AG04450 (cell line): ENCODE data around the gene EYA4. TPM values are rescaled to one million over a fixed set of nuclear protein-coding genes. Genes with fewer than 3 reads are reported as not detected.
A peak's percentile ranks its signal among the peaks of the same experiment; 100 is the strongest.

ENCODE experiments used
- CTCF ChIA-PET: fragments of 300-600, 350-600 bp; formaldehyde crosslinking; extraction: SDS; loops from one replicate; lab custom pipeline; 2022; ENCODE audit warnings: antibody characterized with exemption, inconsistent platforms; lab: Charles Lee
- POLR2A ChIA-PET: fragments of 350-600 bp; formaldehyde crosslinking; extraction: SDS; loops from one replicate; lab custom pipeline; 2021; ENCODE audit warnings: antibody characterized with exemption, inconsistent platforms; lab: Yijun Ruan, JAX
- DNase-seq: peaks from one replicate; pipeline ENCODE4 v3.0.0-alpha.2; 2011; ENCODE audit warnings: low read depth, low spot score
- H3K27ac ChIP-seq: one replicate; pipeline ENCODE4 v1.5.1; 2012; ENCODE audit warnings: low read depth, low read length, control low read depth
- H3K27me3 ChIP-seq: one replicate; pipeline ENCODE4 v1.6.0; 2012; ENCODE audit warnings: low read length; ENCODE audit not compliant: control insufficient read depth, insufficient read depth
- H3K4me3 ChIP-seq: 2 replicates; pipeline ENCODE4 v1.5.1; 2011; ENCODE audit warnings: mild to moderate bottlenecking, low read depth, low read length, control low read depth
- H3K9me3 ChIP-seq: 2 replicates; pipeline ENCODE4 v1.5.1; 2012; ENCODE audit warnings: low read length; ENCODE audit not compliant: control insufficient read depth, insufficient read depth
- polyA plus RNA-seq: library from polyadenylated mRNA; depleted of rRNA; stranded (reverse); fragments of >200 nt; gene quantifications from 2 replicates; pipeline ENCODE4 v1.2.3, GENCODE V29; 2011
- TF ChIP-seq, protein P1 (sequence below): IDR thresholded peaks from 2 replicates; pipeline ENCODE4 v1.5.1; 2011; ENCODE audit warnings: low read depth, low read length, control low read depth, inconsistent platforms

Gene EYA4
- polyA plus RNA-seq, 1 experiment: 37.8 TPM

DNA sequence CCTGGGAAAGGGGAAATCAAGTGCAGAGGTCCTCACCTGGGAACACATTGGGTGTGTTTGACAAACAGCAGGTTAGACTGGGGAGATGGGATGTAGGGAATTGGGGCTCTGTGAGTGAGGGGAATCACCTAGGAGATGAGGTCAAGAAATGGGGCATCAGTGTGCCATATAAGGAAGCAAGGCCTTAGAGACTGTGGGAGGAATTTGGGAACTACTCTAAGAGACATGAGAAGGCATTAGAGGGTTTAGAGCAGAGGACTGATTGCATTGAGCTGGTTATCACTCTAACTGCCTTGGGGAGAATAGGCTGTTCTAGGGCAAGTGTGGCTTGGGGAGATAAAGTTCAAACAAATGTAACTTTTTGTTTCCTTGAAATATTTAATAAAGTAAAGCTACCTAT lies 189.9 kb downstream of the EYA4 start:
- no peaks in the 10 kb centered on the region for H3K27me3 ChIP-seq
- TF ChIP-seq, protein P1, sequence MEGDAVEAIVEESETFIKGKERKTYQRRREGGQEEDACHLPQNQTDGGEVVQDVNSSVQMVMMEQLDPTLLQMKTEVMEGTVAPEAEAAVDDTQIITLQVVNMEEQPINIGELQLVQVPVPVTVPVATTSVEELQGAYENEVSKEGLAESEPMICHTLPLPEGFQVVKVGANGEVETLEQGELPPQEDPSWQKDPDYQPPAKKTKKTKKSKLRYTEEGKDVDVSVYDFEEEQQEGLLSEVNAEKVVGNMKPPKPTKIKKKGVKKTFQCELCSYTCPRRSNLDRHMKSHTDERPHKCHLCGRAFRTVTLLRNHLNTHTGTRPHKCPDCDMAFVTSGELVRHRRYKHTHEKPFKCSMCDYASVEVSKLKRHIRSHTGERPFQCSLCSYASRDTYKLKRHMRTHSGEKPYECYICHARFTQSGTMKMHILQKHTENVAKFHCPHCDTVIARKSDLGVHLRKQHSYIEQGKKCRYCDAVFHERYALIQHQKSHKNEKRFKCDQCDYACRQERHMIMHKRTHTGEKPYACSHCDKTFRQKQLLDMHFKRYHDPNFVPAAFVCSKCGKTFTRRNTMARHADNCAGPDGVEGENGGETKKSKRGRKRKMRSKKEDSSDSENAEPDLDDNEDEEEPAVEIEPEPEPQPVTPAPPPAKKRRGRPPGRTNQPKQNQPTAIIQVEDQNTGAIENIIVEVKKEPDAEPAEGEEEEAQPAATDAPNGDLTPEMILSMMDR: no peak
- no peak overlapping the region for H3K4me3 ChIP-seq
- no peak overlapping the region for H3K27ac ChIP-seq
- ChIA-PET POLR2A (no interaction called here), CTCF (no interaction called here)
- DNase-seq: no peak
- H3K9me3 ChIP-seq: no peaks in the 10 kb centered on the region

DNA sequence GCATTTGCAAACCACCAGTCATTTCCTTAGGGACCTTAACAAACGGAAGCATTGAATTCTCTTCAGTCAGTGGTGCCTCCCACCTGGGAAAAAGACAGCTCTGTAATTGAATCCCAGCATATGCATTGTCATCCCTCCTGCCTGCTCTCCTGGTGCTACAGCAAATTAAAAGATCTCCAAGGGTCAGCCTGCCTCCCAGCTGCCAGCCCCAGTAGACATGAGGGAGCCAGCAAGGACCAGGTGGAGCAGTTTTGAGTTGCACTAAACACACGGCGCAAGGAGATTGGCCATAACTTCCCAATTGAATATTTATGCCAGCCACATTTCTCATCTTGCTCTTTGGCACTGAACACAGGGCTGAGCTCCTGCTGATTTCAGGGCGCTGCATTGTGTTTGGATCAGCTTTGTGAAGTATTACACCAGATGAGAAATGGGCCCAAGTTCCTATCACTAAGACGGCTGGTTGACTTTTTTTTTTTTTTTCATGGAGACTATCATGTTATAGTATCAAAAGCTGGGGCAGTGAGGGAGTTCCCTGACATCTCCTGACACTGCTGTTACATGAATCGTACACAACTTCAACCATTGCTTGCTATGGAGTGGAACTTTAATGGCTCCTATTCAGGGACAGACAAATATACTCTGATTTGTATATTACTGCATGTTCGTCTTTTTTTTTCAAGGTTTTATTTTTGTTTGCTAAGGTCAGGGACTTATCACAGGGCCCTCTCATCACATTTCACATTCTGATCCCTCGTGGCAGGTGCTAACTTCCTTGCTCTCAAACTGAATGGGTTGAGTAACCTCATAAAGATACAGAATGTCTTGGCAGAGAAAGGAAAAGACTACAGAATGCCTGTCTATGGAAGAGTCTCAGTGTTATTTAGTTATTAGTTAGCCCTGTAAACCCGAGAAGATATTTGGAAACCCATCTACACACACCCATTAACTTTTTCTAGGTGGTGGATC lies 191.1 kb downstream of the EYA4 start:
- Histone ChIP-seq H3K27ac (no peak overlapping the region), H3K9me3 (no peaks in the 10 kb centered on the region), H3K4me3 (no peak overlapping the region), H3K27me3 (no peaks in the 10 kb centered on the region)
- TF ChIP-seq, protein P1: no peak
- DNase-seq: no peak
- POLR2A ChIA-PET: no interaction called here
- CTCF ChIA-PET: interaction anchor here (1.3 kb wide), 1 partner anchor 601 kb away, joined by 3 read pairs; no protein-coding TSS in a partner anchor

DNA sequence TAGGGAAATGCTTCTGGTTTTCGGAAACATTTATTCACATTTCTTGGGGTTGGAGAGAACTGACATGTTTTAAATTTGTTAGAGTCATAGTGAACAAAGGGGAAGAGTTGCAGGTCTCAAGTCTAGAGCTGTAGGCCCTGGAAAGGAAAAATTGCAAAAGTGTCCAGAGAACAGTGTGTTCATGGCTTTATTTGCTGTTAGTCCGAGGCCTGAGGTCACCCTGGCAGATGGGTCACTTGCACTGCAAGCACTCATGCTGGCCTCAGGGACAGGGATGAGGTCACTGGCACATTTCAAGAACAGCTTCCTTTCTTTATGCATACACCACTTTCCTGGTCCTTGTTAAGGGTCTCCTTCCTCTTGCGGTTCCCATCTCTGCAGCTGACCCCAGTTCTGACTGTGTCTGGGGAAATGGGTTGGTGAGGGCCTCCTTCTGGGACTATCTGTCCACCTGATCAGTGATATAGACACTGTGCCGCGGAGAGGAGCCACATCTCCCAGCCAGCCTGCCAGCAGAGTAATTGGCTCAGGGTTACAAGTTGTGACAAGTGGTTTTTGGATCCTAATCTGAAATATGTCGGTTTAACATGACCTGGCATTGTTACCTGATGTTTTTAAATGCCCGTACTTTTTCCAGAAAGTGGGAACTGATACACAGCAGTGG lies 194.0 kb downstream of the EYA4 start:
- ChIA-PET CTCF (no interaction called here), POLR2A (interaction anchor here (0.7 kb wide), 1 partner anchor 245 kb away, joined by 5 read pairs; no protein-coding TSS in a partner anchor)
- DNase-seq: no peak
- H3K27ac ChIP-seq: no peak overlapping the region
- H3K27me3 ChIP-seq: no peaks in the 10 kb centered on the region
- no peaks in the 10 kb centered on the region for H3K9me3 ChIP-seq
- TF ChIP-seq, protein P1: no peak
- no peak overlapping the region for H3K4me3 ChIP-seq

DNA sequence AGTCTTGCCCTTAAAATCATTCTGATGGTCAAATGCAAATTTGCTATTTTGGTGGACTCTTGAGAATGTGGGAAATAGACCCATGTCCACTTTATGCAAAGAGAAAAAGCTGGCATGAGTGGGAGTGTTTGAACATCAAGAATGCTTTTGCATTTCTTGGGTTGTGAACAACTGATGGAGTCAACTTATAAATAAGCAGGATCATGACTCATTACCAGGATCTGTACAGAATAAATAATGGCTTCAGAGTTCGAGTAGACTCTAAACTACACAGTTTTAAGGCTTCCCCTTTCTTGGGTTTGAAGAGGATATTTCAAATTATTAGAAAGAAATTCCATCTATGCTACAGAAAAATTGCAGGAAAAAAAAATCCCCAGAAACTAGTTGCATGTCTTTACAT lies 195.5 kb downstream of the EYA4 start:
- Histone ChIP-seq H3K27ac (no peak overlapping the region), H3K9me3 (no peaks in the 10 kb centered on the region), H3K27me3 (no peaks in the 10 kb centered on the region), H3K4me3 (no peak overlapping the region)
- ChIA-PET CTCF (no interaction called here), POLR2A (no interaction called here)
- TF ChIP-seq, protein P1: no peak
- DNase-seq: peak; percentile 26

DNA sequence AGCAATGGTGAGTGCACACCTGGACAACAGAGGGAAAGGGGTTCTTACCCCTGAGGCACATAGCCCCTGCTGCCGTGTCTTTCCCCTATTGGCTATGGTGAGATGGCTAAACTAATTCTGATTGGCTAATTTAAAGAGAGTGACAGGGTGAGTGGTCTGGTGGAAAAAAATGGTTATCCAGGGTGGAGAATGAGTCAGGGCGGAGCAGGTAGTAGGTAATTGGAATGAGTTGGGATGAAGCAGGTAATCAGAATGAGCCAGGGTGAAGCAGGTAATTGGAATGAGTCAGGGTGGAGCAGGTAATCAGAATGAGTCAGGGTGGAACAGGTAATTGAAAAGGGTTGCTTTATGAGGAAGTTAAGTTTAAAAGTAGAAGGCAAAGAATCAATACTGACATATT lies 200.3 kb downstream of the EYA4 start:
- Histone ChIP-seq H3K27ac (no peak overlapping the region), H3K4me3 (no peak overlapping the region), H3K9me3 (no peaks in the 10 kb centered on the region), H3K27me3 (no peaks in the 10 kb centered on the region)
- POLR2A ChIA-PET: no interaction called here
- no peak for DNase-seq
- TF ChIP-seq, protein P1: no peak
- CTCF ChIA-PET: no interaction called here
